H9 (cell line): ENCODE results near the gene KCNIP4. TPM values are rescaled to one million over a fixed set of nuclear protein-coding genes. Genes with fewer than 3 reads are reported as not detected.

ENCODE experiments used
- DNase-seq: peaks from one replicate; pipeline ENCODE4 v3.0.0-alpha.2; 2017
- H2AFZ ChIP-seq: one replicate; pipeline ENCODE4 v1.6.1; 2013; ENCODE audit warnings: mild to moderate bottlenecking, low read length, control low read depth, moderate library complexity
- H2AK5ac ChIP-seq: 2 replicates; pipeline ENCODE4 v1.6.1; 2013; ENCODE audit warnings: low read length, control low read depth, mixed read lengths; ENCODE audit not compliant: insufficient read length
- H2BK120ac ChIP-seq: one replicate; pipeline ENCODE4 v1.6.1; 2013; ENCODE audit warnings: low read depth, mild to moderate bottlenecking, low read length, control low read depth, inconsistent platforms; ENCODE audit not compliant: poor library complexity, severe bottlenecking
- H2BK12ac ChIP-seq: 2 replicates; pipeline ENCODE4 v1.6.1; 2013; ENCODE audit warnings: low read length, control low read depth, mixed read lengths, low read depth; ENCODE audit not compliant: insufficient read length
- H2BK15ac ChIP-seq: 2 replicates; pipeline ENCODE4 v1.6.1; 2013; ENCODE audit warnings: low read depth, low read length, control low read depth
- H2BK20ac ChIP-seq: one replicate; pipeline ENCODE4 v1.6.1; 2013; ENCODE audit warnings: low read depth, mild to moderate bottlenecking, low read length, control low read depth, inconsistent platforms; ENCODE audit not compliant: poor library complexity, severe bottlenecking
- H2BK5ac ChIP-seq: 2 replicates; pipeline ENCODE4 v1.6.1; 2013; ENCODE audit warnings: low read length, control low read depth, mixed read lengths; ENCODE audit not compliant: insufficient read length
- H3K14ac ChIP-seq: 2 replicates; pipeline ENCODE4 v1.6.1; 2013; ENCODE audit warnings: low read length, control low read depth; ENCODE audit not compliant: insufficient read depth
- H3K18ac ChIP-seq: 2 replicates; pipeline ENCODE4 v1.6.1; 2013; ENCODE audit warnings: low read depth, mild to moderate bottlenecking, mixed read lengths, low read length, control low read depth; ENCODE audit not compliant: insufficient read length
- H3K23ac ChIP-seq: 2 replicates; pipeline ENCODE4 v1.6.1; 2013; ENCODE audit warnings: low read length, control low read depth, mixed read lengths, low read depth; ENCODE audit not compliant: insufficient read length
- H3K23me2 ChIP-seq: 2 replicates; pipeline ENCODE4 v1.6.1; 2013; ENCODE audit warnings: low read depth, mild to moderate bottlenecking, mixed read lengths, low read length, control low read depth; ENCODE audit not compliant: insufficient read length, poor library complexity, severe bottlenecking
- H3K27ac ChIP-seq: 2 replicates; pipeline ENCODE4 v1.5.1; 2013; ENCODE audit warnings: low read length, control low read depth, mixed read lengths, low read depth; ENCODE audit not compliant: insufficient read length
- H3K27me3 ChIP-seq: 2 replicates; pipeline ENCODE4 v1.6.1; 2013; ENCODE audit warnings: low read length, control low read depth, inconsistent platforms; ENCODE audit not compliant: insufficient read depth
- H3K4ac ChIP-seq: 2 replicates; pipeline ENCODE4 v1.6.1; 2013; ENCODE audit warnings: low read depth, mild to moderate bottlenecking, control low read depth, inconsistent platforms, low read length, moderate library complexity
- H3K4me1 ChIP-seq: 2 replicates; pipeline ENCODE4 v1.6.1; 2013; ENCODE audit warnings: low read length, control low read depth, inconsistent platforms; ENCODE audit not compliant: insufficient read depth
- H3K4me2 ChIP-seq: 2 replicates; pipeline ENCODE4 v1.6.1; 2013; ENCODE audit warnings: low read length, control low read depth, mixed read lengths; ENCODE audit not compliant: insufficient read length, insufficient read depth
- H3K56ac ChIP-seq: 2 replicates; pipeline ENCODE4 v1.6.1; 2013; ENCODE audit warnings: low read depth, mild to moderate bottlenecking, mixed read lengths, low read length, control low read depth; ENCODE audit not compliant: insufficient read length
- H3K79me1 ChIP-seq: 2 replicates; pipeline ENCODE4 v1.6.1; 2013; ENCODE audit warnings: low read depth, mild to moderate bottlenecking, moderate library complexity, low read length, control low read depth, inconsistent platforms; ENCODE audit not compliant: insufficient read depth, poor library complexity, severe bottlenecking
- H3K79me2 ChIP-seq: 2 replicates; pipeline ENCODE4 v1.6.1; 2013; ENCODE audit warnings: low read length, control low read depth, inconsistent platforms; ENCODE audit not compliant: insufficient read depth
- H3K9ac ChIP-seq: 2 replicates; pipeline ENCODE4 v1.6.1; 2013; ENCODE audit warnings: low read length, control low read depth, mixed read lengths; ENCODE audit not compliant: insufficient read length; ENCODE audit errors: extremely low read depth
- H3K9me3 ChIP-seq: one replicate; pipeline ENCODE4 v1.6.1; 2013; ENCODE audit warnings: low read depth, low read length, inconsistent platforms; ENCODE audit not compliant: control insufficient read depth
- H3T11ph ChIP-seq: one replicate; pipeline ENCODE4 v1.6.1; 2013; ENCODE audit warnings: mild to moderate bottlenecking, low read length, control low read depth, inconsistent platforms
- H4K20me1 ChIP-seq: one replicate; pipeline ENCODE4 v1.6.1; 2013; ENCODE audit not compliant: control insufficient read depth, insufficient read length, insufficient read depth
- H4K5ac ChIP-seq: 2 replicates; pipeline ENCODE4 v1.6.1; 2013; ENCODE audit warnings: low read depth, mild to moderate bottlenecking, mixed read lengths, low read length, control low read depth; ENCODE audit not compliant: insufficient read length
- H4K8ac ChIP-seq: replicated peaks from 2 replicates; pipeline ENCODE4 v1.6.1; 2013; ENCODE audit warnings: low read length, control low read depth, mixed read lengths, low read depth; ENCODE audit not compliant: insufficient read length
- H4K91ac ChIP-seq: 2 replicates; pipeline ENCODE4 v1.6.1; 2013; ENCODE audit warnings: low read depth, mild to moderate bottlenecking, moderate library complexity, mixed read lengths, low read length, control low read depth; ENCODE audit not compliant: insufficient read length
- H3K27ac Mint-ChIP-seq, 3 experiments: 2 replicates in 2 of 3; 3 replicates in 1 of 3; pipeline ENCODE4 v1.8.0; 2020 to 2021; ENCODE audit warnings: mixed read lengths in 3 of 3, mild to moderate bottlenecking in 1 of 3, moderate library complexity in 1 of 3
- H3K27me3 Mint-ChIP-seq: 2 replicates; pipeline ENCODE4 v1.8.0; 2021; ENCODE audit warnings: low read depth, mild to moderate bottlenecking, moderate library complexity, mixed read lengths
- H3K36me3 Mint-ChIP-seq, 3 experiments: 2 replicates in 2 of 3; 3 replicates in 1 of 3; pipeline ENCODE4 v1.8.0; 2020 to 2021; ENCODE audit warnings: low read depth in 3 of 3, mixed read lengths in 3 of 3; ENCODE audit not compliant: insufficient read depth in 1 of 3
- H3K4me1 Mint-ChIP-seq, 2 experiments: 2 replicates each; pipeline ENCODE4 v1.8.0; 2020; ENCODE audit warnings: mixed read lengths in 2 of 2
- H3K4me3 Mint-ChIP-seq, 2 experiments: 2 replicates in 1 of 2; 3 replicates in 1 of 2; pipeline ENCODE4 v1.8.0; 2020 to 2021; ENCODE audit warnings: mild to moderate bottlenecking in 2 of 2, mixed read lengths in 2 of 2, moderate library complexity in 1 of 2
- H3K9me3 Mint-ChIP-seq, 2 experiments: 2 replicates in 1 of 2; 3 replicates in 1 of 2; pipeline ENCODE4 v1.8.0; 2020; ENCODE audit warnings: mild to moderate bottlenecking in 2 of 2, mixed read lengths in 2 of 2, moderate library complexity in 1 of 2
- WGBS: extraction: QIAGEN DNeasy Blood & Tissue Kit; methylation state at CpG from one replicate; pipeline ENCODE4 v1.1.7; 2013; ENCODE audit warnings: missing lambda C conversion rate, low lambda C conversion rate, mixed read lengths; ENCODE audit not compliant: insufficient read length; ENCODE audit errors: extremely low coverage; 5-methylcytosine and 5-hydroxymethylcytosine counted together
- total RNA-seq: library from RNA; stranded (reverse); gene quantifications from 2 replicates; pipeline ENCODE4 v1.2.1, GENCODE V29; 2021
- TF ChIP-seq, protein P1 (sequence below): fragments of 200-600 bp; sonication (generic); conservative IDR thresholded peaks from 3 replicates; pipeline ENCODE4 v1.8.0; 2021; ENCODE audit warnings: antibody characterized with exemption, mild to moderate bottlenecking

Gene KCNIP4
- total RNA-seq, 1 experiment from 2014 or later = not detected

DNA sequence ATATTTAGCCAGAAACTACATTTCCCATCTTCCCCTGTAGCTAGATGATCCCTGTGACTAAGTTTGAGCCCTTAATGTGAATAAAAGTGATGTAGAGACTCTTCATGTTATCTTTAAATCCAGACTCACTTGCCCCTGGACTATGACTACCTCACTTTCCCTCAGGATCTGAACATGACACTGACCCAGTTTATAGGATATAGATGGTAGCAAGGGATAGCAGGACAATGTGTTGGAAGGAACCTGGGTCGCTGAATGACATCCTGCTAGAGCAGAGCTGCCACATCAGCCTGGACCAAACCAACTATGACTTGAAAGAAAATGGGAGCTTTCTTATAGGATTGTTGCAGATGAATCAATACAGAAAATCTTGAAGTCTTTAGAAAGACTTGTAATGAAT is 1110.1 kb downstream of the KCNIP4 start:
- no peak overlapping the region for H2BK20ac ChIP-seq

More for the DNA sequence above, 1110.1 kb downstream of the KCNIP4 start:
- no peak overlapping the region for H3K56ac ChIP-seq
- no peak overlapping the region for H3K18ac ChIP-seq
- TF ChIP-seq, protein P1, sequence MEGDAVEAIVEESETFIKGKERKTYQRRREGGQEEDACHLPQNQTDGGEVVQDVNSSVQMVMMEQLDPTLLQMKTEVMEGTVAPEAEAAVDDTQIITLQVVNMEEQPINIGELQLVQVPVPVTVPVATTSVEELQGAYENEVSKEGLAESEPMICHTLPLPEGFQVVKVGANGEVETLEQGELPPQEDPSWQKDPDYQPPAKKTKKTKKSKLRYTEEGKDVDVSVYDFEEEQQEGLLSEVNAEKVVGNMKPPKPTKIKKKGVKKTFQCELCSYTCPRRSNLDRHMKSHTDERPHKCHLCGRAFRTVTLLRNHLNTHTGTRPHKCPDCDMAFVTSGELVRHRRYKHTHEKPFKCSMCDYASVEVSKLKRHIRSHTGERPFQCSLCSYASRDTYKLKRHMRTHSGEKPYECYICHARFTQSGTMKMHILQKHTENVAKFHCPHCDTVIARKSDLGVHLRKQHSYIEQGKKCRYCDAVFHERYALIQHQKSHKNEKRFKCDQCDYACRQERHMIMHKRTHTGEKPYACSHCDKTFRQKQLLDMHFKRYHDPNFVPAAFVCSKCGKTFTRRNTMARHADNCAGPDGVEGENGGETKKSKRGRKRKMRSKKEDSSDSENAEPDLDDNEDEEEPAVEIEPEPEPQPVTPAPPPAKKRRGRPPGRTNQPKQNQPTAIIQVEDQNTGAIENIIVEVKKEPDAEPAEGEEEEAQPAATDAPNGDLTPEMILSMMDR = no peak
- no peaks in the 10 kb centered on the region for H3K36me3 Mint-ChIP-seq
- no peak overlapping the region for H2AK5ac ChIP-seq
- H2BK5ac ChIP-seq = no peak overlapping the region
- no peak overlapping the region for H3K4ac ChIP-seq
- no peak overlapping the region for H3K27ac ChIP-seq
- no peaks in the 10 kb centered on the region for H3K23me2 ChIP-seq
- no peak overlapping the region for H4K91ac ChIP-seq
- no peak overlapping the region for H4K5ac ChIP-seq
- H3T11ph ChIP-seq = no peak overlapping the region
- H3K4me2 ChIP-seq = no peak overlapping the region
- H3K9me3 ChIP-seq = no peaks in the 10 kb centered on the region
- no peak overlapping the region for H3K4me3 Mint-ChIP-seq
- no peaks in the 10 kb centered on the region for H3K4me1 Mint-ChIP-seq
- no peaks in the 10 kb centered on the region for H3K79me1 ChIP-seq
- H3K27me3 ChIP-seq = no peaks in the 10 kb centered on the region
- H2BK120ac ChIP-seq = no peak overlapping the region
- H2BK15ac ChIP-seq = no peak overlapping the region
- no CpG with 5 or more reads among the region's 1 CpG for WGBS
- H2BK12ac ChIP-seq = no peak overlapping the region
- H3K14ac ChIP-seq = no peak overlapping the region
- DNase-seq = no peak
- no peaks in the 10 kb centered on the region for H3K27me3 Mint-ChIP-seq
- no peaks in the 10 kb centered on the region for H4K20me1 ChIP-seq
- H3K9me3 Mint-ChIP-seq = no peaks in the 10 kb centered on the region
- H3K79me2 ChIP-seq = no peaks in the 10 kb centered on the region
- no peak overlapping the region for H2AFZ ChIP-seq
- no peak overlapping the region for H3K23ac ChIP-seq
- no peaks in the 10 kb centered on the region for H3K4me1 ChIP-seq
- H3K27ac Mint-ChIP-seq = no peak overlapping the region
- no peak overlapping the region for H4K8ac ChIP-seq
- no peak overlapping the region for H3K9ac ChIP-seq
